Tibial nerve (tissue), 3 donors: ENCODE data around the gene ZNF597.

Experiments
- POLR2A ChIP-seq, 2 donors: fragments of 450-650 bp; IDR thresholded peaks; one replicate each; pipeline ENCODE4 v1.6.1; 2017; ENCODE audit warnings: antibody characterized with exemption in 2 of 2, mild to moderate bottlenecking in 2 of 2, moderate library complexity in 2 of 2
- TF ChIP-seq, protein P1 (sequence below), 5 experiments: fragments of 200-600 bp in 3 of 5; fragments of 450-650 bp in 2 of 5; sonication (generic) in 3 of 5; IDR thresholded peaks; one replicate each; pipeline ENCODE4 v1.5.1; 2016 to 2019; ENCODE audit warnings: antibody characterized with exemption in 5 of 5, mild to moderate bottlenecking in 3 of 5, moderate library complexity in 2 of 5

DNA sequence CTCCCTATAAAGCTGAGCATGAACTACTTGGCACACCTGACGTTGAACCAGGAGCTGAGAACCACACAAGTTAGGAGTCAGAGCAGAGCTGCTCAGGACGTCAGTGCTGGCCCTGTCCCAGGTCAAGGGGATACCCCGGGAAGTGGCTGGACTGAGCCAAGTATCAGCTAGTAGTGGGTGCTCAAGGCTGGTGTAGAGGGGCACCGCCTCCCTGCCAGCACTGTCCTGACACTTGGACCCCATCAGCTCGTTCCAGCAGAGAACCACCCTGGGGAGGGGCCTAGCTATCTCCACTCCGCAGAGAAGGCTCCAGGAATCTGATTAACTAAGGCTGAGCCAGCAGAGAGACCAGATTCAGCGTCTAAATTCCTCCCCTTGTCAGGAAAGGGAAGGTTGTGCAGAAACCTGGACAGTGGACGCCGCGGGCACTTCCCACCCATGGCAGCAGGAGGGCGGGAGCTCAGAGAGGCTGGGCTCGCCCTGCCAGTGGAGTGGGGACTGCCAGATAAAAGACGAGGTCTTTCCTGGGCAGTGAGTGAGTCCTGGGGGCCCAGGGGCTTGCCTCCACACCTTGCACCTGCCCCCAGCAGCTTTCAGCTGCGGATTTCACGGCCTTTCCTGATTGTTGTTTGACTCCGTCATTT lies 31.0 kb upstream of the ZNF597 start:
- TF ChIP-seq POLR2A (IDR thresholded peaks at IDR 0.05), result no peak
- TF ChIP-seq, protein P1, sequence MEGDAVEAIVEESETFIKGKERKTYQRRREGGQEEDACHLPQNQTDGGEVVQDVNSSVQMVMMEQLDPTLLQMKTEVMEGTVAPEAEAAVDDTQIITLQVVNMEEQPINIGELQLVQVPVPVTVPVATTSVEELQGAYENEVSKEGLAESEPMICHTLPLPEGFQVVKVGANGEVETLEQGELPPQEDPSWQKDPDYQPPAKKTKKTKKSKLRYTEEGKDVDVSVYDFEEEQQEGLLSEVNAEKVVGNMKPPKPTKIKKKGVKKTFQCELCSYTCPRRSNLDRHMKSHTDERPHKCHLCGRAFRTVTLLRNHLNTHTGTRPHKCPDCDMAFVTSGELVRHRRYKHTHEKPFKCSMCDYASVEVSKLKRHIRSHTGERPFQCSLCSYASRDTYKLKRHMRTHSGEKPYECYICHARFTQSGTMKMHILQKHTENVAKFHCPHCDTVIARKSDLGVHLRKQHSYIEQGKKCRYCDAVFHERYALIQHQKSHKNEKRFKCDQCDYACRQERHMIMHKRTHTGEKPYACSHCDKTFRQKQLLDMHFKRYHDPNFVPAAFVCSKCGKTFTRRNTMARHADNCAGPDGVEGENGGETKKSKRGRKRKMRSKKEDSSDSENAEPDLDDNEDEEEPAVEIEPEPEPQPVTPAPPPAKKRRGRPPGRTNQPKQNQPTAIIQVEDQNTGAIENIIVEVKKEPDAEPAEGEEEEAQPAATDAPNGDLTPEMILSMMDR (IDR thresholded peaks at IDR 0.05), result no peak
